A673 (cell line): Measurements from ENCODE around the gene ODF2L.

Source experiments
- EZH2 ChIP-seq: fragments of 200-600 bp; sonication (generic); IDR thresholded peaks from 2 replicates; pipeline ENCODE4 v1.6.1; 2017; ENCODE audit warnings: borderline replicate concordance, low read depth, mild to moderate bottlenecking, mixed read lengths, antibody characterized with exemption, low read length; ENCODE audit not compliant: poor library complexity, severe bottlenecking
- TF ChIP-seq, protein P1 (sequence below): fragments of 300-800, 200-600 bp; sonication (generic); conservative IDR thresholded peaks from 2 replicates; pipeline ENCODE4 v1.5.1; 2017; ENCODE audit warnings: low read depth, mild to moderate bottlenecking, antibody characterized with exemption, low read length, moderate library complexity, mixed read lengths

DNA sequence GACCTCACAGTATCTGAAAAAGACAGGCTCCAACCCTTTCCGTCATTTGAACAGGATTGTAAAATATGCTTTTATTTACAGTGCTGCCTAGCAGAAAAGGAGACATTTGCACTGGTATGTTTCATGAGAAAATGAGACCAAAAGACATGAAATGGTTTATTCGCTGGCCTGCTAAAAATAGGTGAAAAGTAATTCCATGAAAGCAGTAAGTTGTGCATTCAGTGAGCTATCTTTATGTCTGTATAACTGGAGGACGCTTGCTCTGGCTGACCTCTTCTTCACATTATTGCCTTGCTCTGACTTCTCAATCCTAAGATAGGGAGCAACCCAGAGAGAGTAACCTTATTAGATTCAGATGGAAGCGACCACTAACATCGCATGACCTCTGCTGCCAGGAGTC, 38.3 kb downstream of the ODF2L start:
- TF ChIP-seq, protein P1, sequence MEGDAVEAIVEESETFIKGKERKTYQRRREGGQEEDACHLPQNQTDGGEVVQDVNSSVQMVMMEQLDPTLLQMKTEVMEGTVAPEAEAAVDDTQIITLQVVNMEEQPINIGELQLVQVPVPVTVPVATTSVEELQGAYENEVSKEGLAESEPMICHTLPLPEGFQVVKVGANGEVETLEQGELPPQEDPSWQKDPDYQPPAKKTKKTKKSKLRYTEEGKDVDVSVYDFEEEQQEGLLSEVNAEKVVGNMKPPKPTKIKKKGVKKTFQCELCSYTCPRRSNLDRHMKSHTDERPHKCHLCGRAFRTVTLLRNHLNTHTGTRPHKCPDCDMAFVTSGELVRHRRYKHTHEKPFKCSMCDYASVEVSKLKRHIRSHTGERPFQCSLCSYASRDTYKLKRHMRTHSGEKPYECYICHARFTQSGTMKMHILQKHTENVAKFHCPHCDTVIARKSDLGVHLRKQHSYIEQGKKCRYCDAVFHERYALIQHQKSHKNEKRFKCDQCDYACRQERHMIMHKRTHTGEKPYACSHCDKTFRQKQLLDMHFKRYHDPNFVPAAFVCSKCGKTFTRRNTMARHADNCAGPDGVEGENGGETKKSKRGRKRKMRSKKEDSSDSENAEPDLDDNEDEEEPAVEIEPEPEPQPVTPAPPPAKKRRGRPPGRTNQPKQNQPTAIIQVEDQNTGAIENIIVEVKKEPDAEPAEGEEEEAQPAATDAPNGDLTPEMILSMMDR: no peak
- no peak for TF ChIP-seq EZH2
